HEK293T (cell line): ENCODE results near the gene LYPD6B.

ENCODE experiments used
- ARNT ChIP-seq: fragments of 450-650 bp; IDR thresholded peaks from 2 replicates; pipeline ENCODE4 v1.6.1; 2017; ENCODE audit warnings: mild to moderate bottlenecking
- BHLHE40 ChIP-seq: fragments of 450-650 bp; IDR thresholded peaks from 2 replicates; pipeline ENCODE4 v1.6.1; 2016; ENCODE audit warnings: mild to moderate bottlenecking, moderate library complexity, borderline replicate concordance
- FOXA1 ChIP-seq: fragments of 450-650 bp; IDR thresholded peaks from 2 replicates; pipeline ENCODE4 v1.6.1; 2016; ENCODE audit warnings: mild to moderate bottlenecking
- FOXK2 ChIP-seq: fragments of 450-650 bp; IDR thresholded peaks from 2 replicates; pipeline ENCODE4 v1.6.1; 2016; ENCODE audit warnings: mild to moderate bottlenecking

- TF ChIP-seq BHLHE40: no peak
- TF ChIP-seq ARNT: no peak
- TF ChIP-seq FOXK2: no peak
- TF ChIP-seq FOXA1: no peak
Observed at GRCh38 chr2:149141046-149141445, 102.5 kb downstream of the LYPD6B start.
